ENCODE results near the gene SACS. TPM values are rescaled to one million over a fixed set of nuclear protein-coding genes. Genes with fewer than 3 reads are reported as not detected.

Gene SACS
- total RNA-seq, 1 experiment from 2014 or later = 11.6 TPM

- no peaks in the 10 kb centered on the region for H3K27me3 Mint-ChIP-seq (ENCODE audit: unreplicated experiment)
- no peaks in the 10 kb centered on the region for H3K36me3 Mint-ChIP-seq (ENCODE audit: insufficient read depth, unreplicated experiment)
- H3K9me3 Mint-ChIP-seq (ENCODE audit: low read depth, unreplicated experiment) = no peaks in the 10 kb centered on the region
- no peak for DNase-seq
- intact Hi-C loops (cut with micrococcal nuclease; ENCODE audit: unreplicated experiment) = no loop called here
- no peak for TF ChIP-seq CTCF (IDR thresholded peaks at IDR 0.05; ENCODE audit: unreplicated experiment)
- H3K27ac Mint-ChIP-seq (ENCODE audit: unreplicated experiment) = no peak overlapping the region
- H3K4me1 Mint-ChIP-seq (ENCODE audit: low read depth, unreplicated experiment) = no peaks in the 10 kb centered on the region
- H3K4me3 Mint-ChIP-seq (ENCODE audit: low read depth, unreplicated experiment) = no peak overlapping the region
- CTCF ChIA-PET = no interaction called here
- BruUV-seq (replicated peaks) = no TSS peak
These were observed 17.0 kb upstream of the SACS start for GRCh38 chr13:23450340-23451046.

GRCh38 chr13:23449398-23450162 is 16.1 kb upstream of the SACS start:
- Mint-ChIP-seq H3K36me3 (ENCODE audit: insufficient read depth, unreplicated experiment) (no peaks in the 10 kb centered on the region), H3K27me3 (ENCODE audit: unreplicated experiment) (no peaks in the 10 kb centered on the region), H3K4me3 (ENCODE audit: low read depth, unreplicated experiment) (no peak overlapping the region), H3K9me3 (ENCODE audit: low read depth, unreplicated experiment) (no peaks in the 10 kb centered on the region), H3K27ac (ENCODE audit: unreplicated experiment) (no peak overlapping the region), H3K4me1 (ENCODE audit: low read depth, unreplicated experiment) (no peaks in the 10 kb centered on the region)
- CTCF ChIA-PET = no interaction called here
- intact Hi-C loops (cut with micrococcal nuclease; ENCODE audit: unreplicated experiment) = no loop called here
- no peak for DNase-seq
- BruUV-seq (replicated peaks) = no TSS peak
- no peak for TF ChIP-seq CTCF (IDR thresholded peaks at IDR 0.05; ENCODE audit: unreplicated experiment)

- CTCF ChIA-PET = no interaction called here
- no TSS peak for BruUV-seq (replicated peaks)
- H3K9me3 Mint-ChIP-seq (ENCODE audit: low read depth, unreplicated experiment) = no peaks in the 10 kb centered on the region
- no peaks in the 10 kb centered on the region for H3K36me3 Mint-ChIP-seq (ENCODE audit: insufficient read depth, unreplicated experiment)
- H3K27me3 Mint-ChIP-seq (ENCODE audit: unreplicated experiment) = no peaks in the 10 kb centered on the region
- TF ChIP-seq CTCF (IDR thresholded peaks at IDR 0.05; ENCODE audit: unreplicated experiment) = no peak
- H3K4me3 Mint-ChIP-seq (ENCODE audit: low read depth, unreplicated experiment) = no peak overlapping the region
- no peaks in the 10 kb centered on the region for H3K4me1 Mint-ChIP-seq (ENCODE audit: low read depth, unreplicated experiment)
- no peak overlapping the region for H3K27ac Mint-ChIP-seq (ENCODE audit: unreplicated experiment)
- no peak for DNase-seq
- intact Hi-C loops (cut with micrococcal nuclease; ENCODE audit: unreplicated experiment) = no loop called here
These were observed 14.4 kb upstream of the SACS start for GRCh38 chr13:23447927-23448326.

GRCh38 chr13:23445794-23446193 is 12.3 kb upstream of the SACS start:
- Mint-ChIP-seq H3K9me3 (ENCODE audit: low read depth, unreplicated experiment) (no peaks in the 10 kb centered on the region), H3K27ac (ENCODE audit: unreplicated experiment) (no peak overlapping the region), H3K4me1 (ENCODE audit: low read depth, unreplicated experiment) (no peaks in the 10 kb centered on the region), H3K4me3 (ENCODE audit: low read depth, unreplicated experiment) (no peak overlapping the region), H3K27me3 (ENCODE audit: unreplicated experiment) (no peaks in the 10 kb centered on the region), H3K36me3 (ENCODE audit: insufficient read depth, unreplicated experiment) (no peaks in the 10 kb centered on the region)
- intact Hi-C loops (cut with micrococcal nuclease; ENCODE audit: unreplicated experiment) = no loop called here
- CTCF ChIA-PET = no interaction called here
- no TSS peak for BruUV-seq (replicated peaks)
- DNase-seq = no peak
- TF ChIP-seq CTCF (IDR thresholded peaks at IDR 0.05; ENCODE audit: unreplicated experiment) = no peak
